Ovary (tissue), 3 donors: ENCODE results near the gene HDAC7.

Source experiments
- CTCF ChIP-seq, 3 donors: fragments of 450-650 bp in 2 of 3; fragments of 200-600 bp in 1 of 3; IDR thresholded peaks; one replicate each; pipeline versions ENCODE4 v1.5.1 to v1.8.0; 2016 to 2022; ENCODE audit warnings: antibody characterized with exemption in 3 of 3, mild to moderate bottlenecking in 1 of 3
- POLR2A ChIP-seq: fragments of 450-650 bp; IDR thresholded peaks from one replicate; pipeline ENCODE4 v1.6.1; 2017; ENCODE audit warnings: antibody characterized with exemption, mild to moderate bottlenecking, moderate library complexity
- donor health status: DM: no; HTN: no; CAD: no.

GRCh38 chr12:47768323-47768811, 51.3 kb downstream of the HDAC7 start:
- no peak for TF ChIP-seq CTCF (IDR thresholded peaks at IDR 0.05)
- TF ChIP-seq POLR2A, result no peak
